Esophagus squamous epithelium (tissue), 5 donors: ENCODE results near the gene CDC27. TPM values are rescaled to one million over a fixed set of nuclear protein-coding genes. Genes with fewer than 3 reads are reported as not detected.
"Not testable (repeated sequence)": the region's sequence is repeated elsewhere in the genome, so short reads cannot be mapped to it uniquely, and the experiment has no call there.

Experiments
- DNase-seq: peaks from one replicate; lab custom pipeline; 2025; lab: John Stamatoyannopoulos, UW
- H3K27ac ChIP-seq, 4 donors: fragments of 200-600 bp; sonication (generic); one replicate each; pipeline ENCODE4 v1.5.1; 2016 to 2019; ENCODE audit warnings: mild to moderate bottlenecking in 1 of 4
- H3K27me3 ChIP-seq, 4 donors: fragments of 200-600 bp; sonication (generic); 1 replicate in 3 of 4; 2 replicates in 1 of 4; pipeline versions ENCODE4 v1.5.1 to v1.6.0; 2017 to 2021; ENCODE audit warnings: antibody characterized with exemption in 1 of 4
- H3K36me3 ChIP-seq, 3 donors: fragments of 200-600 bp; sonication (generic); one replicate each; pipeline ENCODE4 v1.5.1; 2016 to 2019
- H3K4me1 ChIP-seq, 3 donors: fragments of 200-600 bp; sonication (generic); one replicate each; pipeline ENCODE4 v1.5.1; 2017 to 2019
- H3K4me3 ChIP-seq, 4 donors: fragments of 200-600 bp; sonication (generic); 1 replicate in 3 of 4; 2 replicates in 1 of 4; pipeline ENCODE4 v1.5.1; 2016 to 2019; ENCODE audit warnings: mild to moderate bottlenecking in 2 of 4, moderate library complexity in 1 of 4
- H3K9me3 ChIP-seq, 3 donors: fragments of 200-600 bp; sonication (generic); one replicate each; pipeline ENCODE4 v1.5.1; 2016 to 2019
- POLR2A ChIP-seq, 4 donors: fragments of 450-650 bp; IDR thresholded peaks; one replicate each; pipeline ENCODE4 v1.6.1; 2017; ENCODE audit warnings: antibody characterized with exemption in 4 of 4, mild to moderate bottlenecking in 4 of 4, moderate library complexity in 3 of 4
- WGBS, 2 donors: methylation state at CpG; one replicate each; pipeline ENCODE4 v1.1.5; 2018; 5-methylcytosine and 5-hydroxymethylcytosine counted together
- intact Hi-C: fragments of 100-400 bp; cut with DNase I; formaldehyde crosslinking; loops from one replicate; pipeline ENCODE4 v1.15.0; 2022
- total RNA-seq, 4 donors: library from RNA; depleted of rRNA; stranded (reverse); fragments of >200 nt; gene quantifications; one replicate each; pipeline ENCODE4 v1.1.0, GENCODE V29; 2016
- TF ChIP-seq, protein P1 (sequence below), 6 experiments: fragments of 450-650 bp in 4 of 6; fragments of 200-600 bp in 2 of 6; sonication (generic) in 2 of 6; IDR thresholded peaks; one replicate each; pipeline ENCODE4 v1.5.1; 2016 to 2019; ENCODE audit warnings: antibody characterized with exemption in 6 of 6, mild to moderate bottlenecking in 4 of 6, moderate library complexity in 4 of 6
- donor health status: DM: yes; HTN: yes; CAD: no.

Gene CDC27
- total RNA-seq, 4 donors from 2014 or later: 26.4 to 45.9 (median 38.3) TPM

DNA sequence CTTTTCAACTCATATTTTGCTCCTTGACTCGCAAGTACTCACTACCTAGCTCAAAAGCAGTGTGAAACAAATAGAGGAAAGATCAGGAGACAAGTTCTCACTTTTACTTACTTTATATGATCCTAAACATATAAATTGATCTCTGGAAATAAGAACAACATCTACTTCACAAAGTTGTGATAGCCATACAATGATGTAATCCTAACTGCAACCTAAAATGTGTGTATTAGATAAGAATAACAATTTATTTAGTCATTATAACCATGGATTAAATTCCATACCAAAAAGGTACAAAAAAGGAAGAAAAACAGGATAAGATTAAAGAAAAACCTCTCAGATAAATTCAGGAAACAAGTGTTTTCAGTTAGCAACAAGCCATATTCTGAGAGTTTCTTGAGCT lies 103.4 kb downstream of the CDC27 start:
- Histone ChIP-seq H3K4me3 (no peak overlapping the region), H3K9me3 (no peaks in the 10 kb centered on the region), H3K4me1 (peaks cover 0 to 14% (median 0%) of the 10 kb centered on the region in 3 donors), H3K36me3 (peaks cover 0 to 2% (median 0%) of the 10 kb centered on the region in 3 donors), H3K27ac (no peak overlapping the region), H3K27me3 (no peaks in the 10 kb centered on the region)
- intact Hi-C loops: no loop called here
- 100% methylated on average over 1 of the region's 1 CpG for WGBS, 2 donors
- no peak for DNase-seq
- TF ChIP-seq POLR2A (IDR thresholded peaks at IDR 0.05): no peak
- TF ChIP-seq, protein P1, sequence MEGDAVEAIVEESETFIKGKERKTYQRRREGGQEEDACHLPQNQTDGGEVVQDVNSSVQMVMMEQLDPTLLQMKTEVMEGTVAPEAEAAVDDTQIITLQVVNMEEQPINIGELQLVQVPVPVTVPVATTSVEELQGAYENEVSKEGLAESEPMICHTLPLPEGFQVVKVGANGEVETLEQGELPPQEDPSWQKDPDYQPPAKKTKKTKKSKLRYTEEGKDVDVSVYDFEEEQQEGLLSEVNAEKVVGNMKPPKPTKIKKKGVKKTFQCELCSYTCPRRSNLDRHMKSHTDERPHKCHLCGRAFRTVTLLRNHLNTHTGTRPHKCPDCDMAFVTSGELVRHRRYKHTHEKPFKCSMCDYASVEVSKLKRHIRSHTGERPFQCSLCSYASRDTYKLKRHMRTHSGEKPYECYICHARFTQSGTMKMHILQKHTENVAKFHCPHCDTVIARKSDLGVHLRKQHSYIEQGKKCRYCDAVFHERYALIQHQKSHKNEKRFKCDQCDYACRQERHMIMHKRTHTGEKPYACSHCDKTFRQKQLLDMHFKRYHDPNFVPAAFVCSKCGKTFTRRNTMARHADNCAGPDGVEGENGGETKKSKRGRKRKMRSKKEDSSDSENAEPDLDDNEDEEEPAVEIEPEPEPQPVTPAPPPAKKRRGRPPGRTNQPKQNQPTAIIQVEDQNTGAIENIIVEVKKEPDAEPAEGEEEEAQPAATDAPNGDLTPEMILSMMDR (IDR thresholded peaks at IDR 0.05): no peak

DNA sequence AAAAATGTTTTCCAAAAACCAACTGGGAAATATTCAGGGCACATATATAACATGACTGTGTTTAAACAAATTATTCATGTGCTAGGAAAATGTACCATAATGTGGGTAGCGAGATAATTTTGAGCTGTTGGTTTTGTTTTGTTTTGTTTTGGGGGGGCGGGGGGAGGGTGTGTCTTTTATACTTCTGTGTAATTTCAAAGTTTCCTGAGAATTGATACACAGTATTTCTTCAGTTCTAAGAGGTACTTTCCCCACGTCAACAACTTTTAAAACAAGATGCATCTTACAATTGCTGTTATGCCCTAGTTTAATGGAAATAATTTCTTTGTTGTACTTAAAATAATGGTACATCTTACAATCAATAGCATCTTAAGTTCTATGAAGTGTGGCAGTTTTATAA lies 110.3 kb downstream of the CDC27 start:
- no peak for DNase-seq
- TF ChIP-seq, protein P1 (IDR thresholded peaks at IDR 0.05): no peak
- no peak for TF ChIP-seq POLR2A (IDR thresholded peaks at IDR 0.05)
- Histone ChIP-seq H3K4me3 (no peak overlapping the region), H3K9me3 (no peaks in the 10 kb centered on the region), H3K4me1 (no peaks in the 10 kb centered on the region), H3K36me3 (peaks cover 0 to 9% (median 0%) of the 10 kb centered on the region in 3 donors), H3K27me3 (no peaks in the 10 kb centered on the region), H3K27ac (no peak overlapping the region)
- WGBS, 2 donors: 89 to 92% methylated on average over 3 of the region's 3 CpGs
- intact Hi-C loops: no loop called here

DNA sequence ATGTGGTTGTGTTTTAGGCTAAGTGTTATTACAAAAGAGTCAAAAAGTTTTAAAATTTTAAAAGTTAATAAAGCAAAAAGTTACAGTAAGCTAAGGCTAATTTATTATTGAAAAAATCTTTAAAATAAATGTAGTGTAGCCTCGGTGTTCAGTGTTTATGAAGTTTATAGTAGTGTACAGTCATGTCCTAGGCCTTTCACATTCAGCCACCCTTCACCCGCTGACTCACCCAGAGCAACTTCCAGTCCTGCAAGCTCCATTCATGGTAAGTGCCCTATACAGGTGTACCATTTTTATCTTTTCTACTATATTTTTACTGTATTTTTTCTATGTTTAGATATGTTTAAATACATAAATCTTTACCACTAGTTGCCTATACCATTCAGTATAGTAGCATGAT lies 111.5 kb downstream of the CDC27 start:
- intact Hi-C loops: no loop called here
- Histone ChIP-seq H3K4me1 (no peaks in the 10 kb centered on the region), H3K27ac (peak overlapping the region in 1 of 4 donors; percentile 37), H3K9me3 (no peaks in the 10 kb centered on the region), H3K4me3 (no peak overlapping the region), H3K27me3 (no peaks in the 10 kb centered on the region), H3K36me3 (peaks cover 0 to 9% (median 0%) of the 10 kb centered on the region in 3 donors)
- no peak for DNase-seq
- TF ChIP-seq, protein P1 (IDR thresholded peaks at IDR 0.05): no peak
- TF ChIP-seq POLR2A (IDR thresholded peaks at IDR 0.05): no peak
- WGBS, 2 donors: 59 to 82% methylated on average over 2 of the region's 2 CpGs

DNA sequence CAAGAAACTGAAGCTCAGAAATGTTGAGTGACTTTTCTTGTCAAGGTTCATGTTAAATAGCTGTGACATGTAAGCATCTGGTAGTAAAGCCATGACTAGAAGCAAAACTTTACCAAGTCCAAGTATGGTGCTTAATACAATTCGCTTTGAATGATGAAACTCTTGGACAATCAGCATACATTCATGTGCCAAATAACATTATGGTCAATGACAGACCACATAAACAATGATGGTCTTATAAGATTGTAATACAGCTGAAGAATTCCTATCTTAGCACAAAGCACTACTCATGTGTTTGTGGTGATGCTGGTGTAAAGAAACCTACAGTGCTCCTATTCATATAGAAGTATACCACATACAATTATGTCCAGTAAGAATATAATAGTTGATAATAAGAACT lies 112.9 kb downstream of the CDC27 start:
- Histone ChIP-seq H3K4me1 (peaks cover 2% of the 10 kb centered on the region in 3 donors), H3K27ac (no peak overlapping the region), H3K36me3 (peaks cover 0 to 9% (median 0%) of the 10 kb centered on the region in 3 donors), H3K27me3 (no peaks in the 10 kb centered on the region), H3K4me3 (no peak overlapping the region), H3K9me3 (no peaks in the 10 kb centered on the region)
- no peak for TF ChIP-seq POLR2A (IDR thresholded peaks at IDR 0.05)
- TF ChIP-seq, protein P1 (IDR thresholded peaks at IDR 0.05): no peak
- WGBS, 2 donors: 76 to 88% methylated on average over 1 of the region's 1 CpG
- intact Hi-C loops: no loop called here
- no peak for DNase-seq

DNA sequence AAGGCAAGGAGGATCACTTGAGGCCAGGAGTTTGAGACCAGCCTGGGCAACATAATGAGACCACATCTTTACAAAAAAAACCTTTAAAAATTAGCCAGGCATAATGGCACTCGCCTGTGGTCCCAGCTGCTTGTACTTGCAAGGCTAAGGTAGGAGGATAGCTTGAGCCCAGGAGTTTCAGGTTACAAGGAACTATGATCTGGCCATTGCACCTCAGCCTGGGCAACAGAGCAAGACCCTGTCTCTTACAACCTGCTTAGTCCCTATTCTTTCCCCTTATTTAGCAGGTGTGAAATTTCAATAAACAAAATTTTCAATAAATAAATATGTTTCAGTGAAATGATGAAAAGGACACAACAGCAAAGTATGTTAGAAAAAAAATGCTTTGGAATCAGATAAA lies 114.7 kb downstream of the CDC27 start:
- H3K27me3 ChIP-seq, H3K4me3 ChIP-seq, H3K36me3 ChIP-seq, H3K27ac ChIP-seq, intact Hi-C loops, H3K9me3 ChIP-seq, DNase-seq: not testable (repeated sequence)
- WGBS, 2 donors: 69 to 100% methylated on average over 1 of the region's 1 CpG
- H3K4me1 ChIP-seq: peaks cover 7 to 20% (median 9%) of the 10 kb centered on the region in 3 donors

DNA sequence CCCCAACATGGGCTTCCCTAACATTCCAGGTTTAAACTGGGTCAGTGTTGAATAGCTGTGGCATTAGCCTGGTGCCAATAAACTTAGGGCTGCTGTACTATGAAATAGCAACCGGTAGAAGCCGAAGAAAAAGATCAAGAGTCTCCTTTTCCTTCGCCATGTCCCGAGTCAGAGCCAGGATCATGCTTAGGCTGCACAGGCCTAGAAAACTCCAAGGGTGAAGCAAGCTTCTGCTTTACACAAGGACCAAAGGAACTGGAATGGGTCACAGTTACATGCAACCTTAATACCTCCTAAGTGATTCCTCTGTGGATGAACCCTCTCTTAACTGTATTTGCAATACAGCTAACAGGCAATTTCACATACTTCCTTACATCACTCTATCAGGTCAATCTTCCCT lies 115.5 kb downstream of the CDC27 start:
- H3K27me3 ChIP-seq, DNase-seq, intact Hi-C loops, H3K4me3 ChIP-seq, H3K27ac ChIP-seq, H3K36me3 ChIP-seq, H3K9me3 ChIP-seq: not testable (repeated sequence)
- peaks cover 7 to 20% (median 9%) of the 10 kb centered on the region in 3 donors for H3K4me1 ChIP-seq
- WGBS, 2 donors: 79 to 86% methylated on average over 4 of the region's 4 CpGs
